Fibroblast of upper back skin (primary cell): ENCODE results near the gene GNG3.
"Not testable (repeated sequence)": the region's sequence is repeated elsewhere in the genome, so short reads cannot be mapped to it uniquely, and the experiment has no call there.

Source experiments
- DNase-seq: peaks from one replicate; pipeline ENCODE4 v3.0.0-alpha.2; 2013

The GNG3 gene

DNA sequence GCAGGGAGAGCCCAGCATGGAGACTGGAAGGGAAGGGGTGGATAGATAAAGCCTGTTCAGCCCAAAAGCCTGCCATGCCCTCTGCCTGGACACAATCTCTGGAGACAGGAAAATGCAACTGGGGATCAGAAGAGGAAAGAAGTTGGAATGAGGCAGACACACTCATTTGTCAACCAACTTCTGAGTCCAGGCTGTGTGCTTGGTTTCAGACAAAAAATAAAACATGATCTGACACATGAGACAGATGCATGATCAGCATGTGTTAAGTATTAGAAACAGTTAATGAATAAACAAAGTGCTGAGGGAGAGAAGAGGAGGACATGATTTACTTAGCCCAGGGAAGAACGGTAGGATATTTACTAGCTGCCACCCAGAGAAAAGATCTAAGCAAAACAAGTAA is 19.0 kb upstream of the GNG3 start:
- DNase-seq: no peak

DNA sequence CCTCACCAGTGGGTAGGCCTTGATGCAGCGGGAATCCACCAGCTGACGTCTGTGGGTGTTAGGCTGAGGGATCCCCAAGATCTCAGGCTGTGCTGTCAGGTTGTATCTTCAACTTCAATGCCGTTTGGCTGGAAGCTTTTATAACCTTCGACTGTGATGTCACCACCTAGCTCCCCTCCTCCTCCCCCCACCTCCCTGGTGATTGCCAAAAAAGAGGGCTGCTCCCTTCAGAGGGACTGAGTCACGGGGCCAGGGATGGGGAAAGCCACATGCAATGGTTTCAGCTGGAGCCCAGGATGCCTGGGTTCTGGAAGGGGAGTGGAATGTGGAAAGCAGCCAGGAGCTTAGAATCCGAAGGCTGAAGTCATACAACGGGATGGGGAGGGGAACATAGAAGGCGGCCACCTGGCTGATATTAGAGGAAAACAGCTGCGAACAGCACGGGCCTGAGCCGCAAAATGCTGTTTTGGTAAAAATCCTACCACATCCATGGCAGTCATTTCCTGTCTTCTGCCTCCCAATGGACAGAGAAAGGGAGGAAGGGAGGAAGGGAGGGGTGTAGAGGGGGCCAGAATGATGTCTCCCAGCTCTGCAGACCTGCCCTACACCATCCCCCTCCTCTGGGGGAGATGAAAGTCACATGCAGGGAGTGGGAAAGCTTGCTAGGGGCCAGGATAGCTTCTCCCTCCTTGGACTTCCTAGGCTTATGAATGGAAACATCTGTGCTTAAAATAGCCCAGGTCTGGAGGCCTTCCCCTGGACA is 17.9 kb upstream of the GNG3 start, which contains the start of gene LRRN4CL:
Gene LRRN4CL, minus strand, starts transcription at position 110 of the 763 bp plus-strand sequence. CDS start 1,022 bp downstream, outside the sequence.
- DNase-seq: peak; percentile 98

DNA sequence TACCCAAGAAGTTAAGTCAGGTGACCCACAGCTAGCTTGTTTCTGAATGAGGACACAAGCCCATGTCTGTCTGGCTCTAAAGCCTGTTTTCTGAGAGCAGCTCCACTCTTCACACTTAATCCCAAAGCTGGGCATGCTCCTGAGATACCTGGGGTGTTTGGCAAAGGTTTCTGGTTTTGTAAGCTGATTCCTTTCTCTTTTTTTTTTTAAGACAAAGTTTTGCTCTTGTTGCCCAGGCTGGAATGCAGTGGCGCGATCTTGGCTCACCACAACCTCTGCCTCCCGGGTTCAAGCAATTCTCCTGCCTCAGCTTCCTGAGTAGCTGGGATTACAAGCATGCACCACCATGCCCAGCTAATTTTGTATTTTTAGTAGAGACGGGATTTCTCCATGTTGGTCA is 13.9 kb upstream of the GNG3 start:
- not testable (repeated sequence) for DNase-seq

DNA sequence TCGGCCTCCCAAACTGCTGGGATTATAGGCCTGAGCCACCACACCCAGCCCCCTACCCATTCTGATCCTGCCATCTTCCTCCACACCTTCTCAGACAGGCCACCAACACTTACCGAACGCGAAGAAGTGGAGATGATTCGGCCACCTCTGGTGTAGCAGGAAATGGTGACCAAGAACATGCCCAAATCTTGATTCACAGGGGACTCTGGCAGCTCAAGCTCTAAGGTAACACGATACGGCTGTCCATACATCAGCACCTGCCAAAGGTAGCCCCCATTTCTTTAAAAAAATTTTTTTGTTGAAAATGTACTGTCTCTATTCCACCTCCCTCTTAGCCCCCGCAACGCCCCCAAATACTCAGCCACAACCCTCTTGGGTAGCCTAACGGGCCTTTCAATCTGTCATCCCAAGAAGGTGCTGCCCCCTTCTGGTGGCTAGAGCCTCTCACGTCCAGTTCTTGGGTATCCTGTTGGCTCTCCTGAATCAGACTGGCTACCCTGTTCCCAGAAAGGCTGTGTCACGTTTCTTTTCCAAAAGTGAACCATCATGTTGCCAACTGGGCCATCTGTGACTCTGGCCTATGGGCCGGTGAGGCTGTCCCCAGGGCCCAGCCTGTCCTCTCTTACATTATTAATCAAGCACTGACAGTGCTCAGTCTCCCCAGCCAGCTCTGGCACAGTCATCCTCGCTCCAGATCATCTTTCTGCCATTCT is 12.9 kb upstream of the GNG3 start:
- peak; percentile 77 for DNase-seq

DNA sequence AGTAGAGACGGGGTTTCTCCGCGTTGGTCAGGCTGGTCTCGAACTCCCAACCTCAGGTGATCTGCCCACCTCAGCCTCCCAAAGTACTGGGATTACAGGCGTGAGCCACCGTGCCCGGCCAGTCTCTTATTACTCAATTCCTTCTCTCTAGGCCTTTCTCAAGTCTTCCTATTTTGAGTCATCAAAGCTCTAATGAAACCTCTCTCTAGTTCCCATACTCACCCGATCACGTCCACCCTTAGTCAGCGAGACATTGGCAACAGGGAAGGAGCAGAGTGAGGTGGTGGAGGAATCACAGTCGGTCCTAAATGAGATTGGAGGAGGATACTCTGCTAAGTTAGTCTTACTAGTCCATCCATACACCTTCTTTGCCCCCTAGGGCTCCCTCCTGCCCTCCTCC is 5.2 kb upstream of the GNG3 start:
- no peak for DNase-seq

DNA sequence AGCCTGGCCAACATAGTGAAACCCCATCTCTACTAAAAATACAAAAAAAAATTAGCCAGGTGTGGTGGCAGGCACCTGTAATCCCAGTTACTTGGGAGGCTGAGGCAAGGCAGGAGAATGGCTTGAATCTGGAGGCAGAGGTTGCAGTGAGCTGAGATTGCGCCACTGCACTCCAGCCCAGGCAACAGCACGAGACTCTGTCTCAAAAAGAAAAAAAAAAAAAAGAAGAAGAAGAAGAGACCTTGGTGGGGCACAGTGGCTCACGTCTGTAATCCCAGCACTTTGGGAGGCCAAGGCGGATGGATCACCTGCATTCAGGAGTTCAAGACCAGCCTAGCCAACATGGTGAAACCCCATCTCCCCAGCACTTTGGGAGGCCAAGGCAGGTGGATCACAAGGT is 3.6 kb upstream of the GNG3 start:
- DNase-seq: not testable (repeated sequence)

DNA sequence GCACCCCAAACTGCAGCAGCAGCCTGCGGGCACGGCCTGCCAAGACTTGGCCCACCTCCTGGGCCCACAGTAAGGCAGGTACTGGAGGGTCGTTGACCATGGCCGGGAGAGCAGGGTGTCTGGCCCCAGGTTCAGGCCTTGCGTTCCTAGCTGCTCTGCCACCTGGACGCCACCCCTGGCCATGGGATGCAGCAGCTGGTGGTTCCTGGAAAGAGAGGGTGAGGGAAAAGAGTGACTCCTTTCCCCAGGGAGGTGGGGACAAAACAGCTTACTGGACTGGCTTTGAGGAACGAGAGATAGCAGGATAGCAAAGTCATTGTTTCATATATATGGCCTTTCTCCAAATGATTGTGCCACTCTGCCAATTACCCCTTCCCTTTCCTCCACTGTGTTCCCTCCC is 2.1 kb upstream of the GNG3 start:
- no peak for DNase-seq

DNA sequence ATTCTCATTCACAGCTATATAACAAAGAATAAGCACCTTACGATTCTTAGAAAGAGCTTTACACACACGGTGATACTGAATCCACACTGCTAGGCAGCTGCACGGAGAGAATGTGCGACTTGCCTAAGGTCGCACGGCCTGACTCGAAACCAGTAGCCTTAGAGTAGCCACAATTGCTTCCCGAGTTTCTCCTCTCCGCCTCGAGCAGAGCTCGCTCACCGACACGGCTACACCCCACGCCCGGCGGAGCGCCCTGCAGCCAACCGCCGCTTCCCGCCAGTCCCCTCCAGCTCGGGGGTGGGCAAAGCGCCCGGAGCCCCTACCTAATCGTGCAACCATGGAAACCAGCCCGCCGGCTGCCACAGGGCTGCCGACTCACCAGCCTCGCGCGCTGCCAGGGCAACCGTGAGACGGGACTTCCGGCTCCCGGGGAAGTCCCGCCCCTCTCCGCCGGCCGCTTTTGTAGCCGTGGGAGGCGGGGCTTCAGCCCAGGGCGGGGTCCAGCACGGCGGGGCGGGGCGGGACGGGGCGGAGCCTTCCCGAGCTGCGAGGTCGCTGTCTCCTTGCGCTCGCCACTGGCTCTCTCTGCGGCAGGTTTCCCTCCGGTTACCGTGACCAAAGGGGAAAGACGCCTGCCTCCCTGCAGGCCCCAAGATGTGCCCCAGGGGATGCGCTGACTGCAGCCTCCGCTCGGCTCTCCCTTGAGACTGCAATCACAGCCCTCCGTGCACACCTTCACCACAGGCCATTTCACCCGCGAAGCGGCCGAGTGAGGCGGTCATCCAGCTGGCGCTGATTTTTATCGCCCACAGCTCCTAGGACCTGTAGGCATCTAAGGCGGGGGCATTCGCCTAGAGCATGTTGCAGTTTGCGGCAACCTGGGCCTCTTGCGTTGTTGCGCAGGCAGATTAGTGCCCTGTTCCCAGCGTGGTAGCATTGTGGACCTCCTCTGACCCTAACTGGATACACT is 1.3 kb upstream of the GNG3 start:
- peak; percentile 94 for DNase-seq

DNA sequence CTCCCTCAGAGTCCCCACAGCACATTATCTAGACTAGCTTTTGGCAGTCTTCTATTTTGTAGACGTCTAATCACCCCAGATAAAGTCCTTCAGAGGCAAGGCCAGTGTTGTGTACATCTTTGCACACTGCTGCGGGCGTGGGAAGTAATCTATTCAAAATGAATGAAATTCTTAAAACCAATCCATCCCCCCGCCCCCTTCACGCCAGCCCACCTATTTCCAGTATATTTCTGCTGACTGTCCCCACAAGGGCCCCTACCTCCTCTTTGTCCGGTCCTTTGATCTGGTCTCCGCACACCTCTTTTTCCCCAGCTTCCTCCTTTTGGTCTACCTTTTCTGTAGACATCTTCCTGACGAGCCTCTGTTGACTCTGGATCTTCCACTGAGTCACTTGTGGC is 627 bp upstream of the GNG3 start:
- no peak for DNase-seq

DNA sequence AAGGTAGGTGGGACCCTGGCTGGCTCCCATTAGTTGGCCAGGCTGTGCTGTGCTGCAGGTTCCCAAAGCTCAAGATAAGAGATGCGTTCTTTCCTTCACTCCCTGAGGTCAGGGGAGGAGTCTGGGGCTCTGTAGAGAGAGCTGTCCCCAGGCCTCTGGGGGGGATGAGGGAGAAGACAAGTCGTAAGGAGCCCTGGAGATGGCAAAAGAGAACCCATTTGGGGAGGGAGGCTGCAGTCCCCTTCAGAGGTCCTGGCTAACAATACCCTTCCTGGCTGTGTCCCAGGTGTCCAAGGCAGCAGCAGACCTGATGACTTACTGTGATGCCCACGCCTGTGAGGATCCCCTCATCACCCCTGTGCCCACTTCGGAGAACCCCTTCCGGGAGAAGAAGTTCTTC is 916 bp downstream of the GNG3 start:
- DNase-seq: no peak

DNA sequence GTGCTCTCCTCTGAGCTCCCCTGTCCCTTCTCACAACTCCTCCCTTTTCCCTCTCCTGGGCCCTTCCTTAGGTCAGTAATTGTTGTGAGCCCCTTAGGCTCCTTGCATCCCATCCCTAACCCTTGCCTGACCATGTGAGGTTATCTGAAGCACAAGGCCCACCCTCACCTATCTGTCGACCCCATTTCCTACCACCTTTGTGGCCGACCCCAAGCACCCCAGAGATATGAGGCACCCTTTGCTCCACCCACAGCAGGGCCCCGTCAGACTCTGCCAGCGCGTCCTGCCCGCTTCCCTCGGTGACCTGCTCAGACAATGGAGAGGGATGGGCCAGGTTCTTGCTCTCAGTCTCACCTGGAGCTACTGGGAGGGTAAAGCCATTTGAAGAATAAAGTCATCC is 1.3 kb downstream of the GNG3 start:
- no peak for DNase-seq

DNA sequence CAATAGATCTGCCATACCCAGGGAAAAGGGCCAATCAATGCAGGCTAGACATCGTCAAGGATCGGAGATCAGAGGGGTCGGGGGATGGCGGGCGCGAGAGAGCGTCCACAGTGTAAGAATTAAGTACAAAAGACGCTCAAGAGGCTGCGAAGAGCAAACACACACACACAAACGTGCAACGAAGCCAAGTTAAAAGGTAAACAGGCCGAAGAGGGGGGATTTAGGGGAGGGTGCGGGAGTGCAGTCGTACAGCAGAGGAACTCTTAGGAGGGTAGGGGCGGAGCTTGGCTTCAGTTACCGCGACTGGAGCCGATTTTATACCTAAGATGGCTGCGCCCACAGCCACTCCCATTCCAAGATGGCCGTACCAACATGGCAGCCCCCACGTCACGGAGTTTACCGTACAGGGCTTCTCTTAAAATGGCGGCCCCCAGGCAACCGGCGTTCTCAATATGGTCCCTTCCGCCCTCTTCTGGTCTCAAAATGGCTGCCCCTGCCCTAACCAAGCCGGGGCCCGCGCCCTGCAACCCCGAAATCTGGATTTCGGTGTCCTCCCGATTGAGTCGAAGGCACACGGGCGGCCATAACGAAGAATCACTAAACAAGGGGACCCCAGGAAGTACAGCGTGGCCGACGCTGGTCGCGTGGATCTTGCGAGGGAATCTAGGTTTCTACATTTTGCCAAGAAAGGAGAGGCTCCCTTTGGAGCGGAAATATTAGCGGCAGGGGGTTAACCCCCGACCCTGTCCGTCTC is 1.9 kb downstream of the GNG3 start:
- DNase-seq: peak; percentile 98

DNA sequence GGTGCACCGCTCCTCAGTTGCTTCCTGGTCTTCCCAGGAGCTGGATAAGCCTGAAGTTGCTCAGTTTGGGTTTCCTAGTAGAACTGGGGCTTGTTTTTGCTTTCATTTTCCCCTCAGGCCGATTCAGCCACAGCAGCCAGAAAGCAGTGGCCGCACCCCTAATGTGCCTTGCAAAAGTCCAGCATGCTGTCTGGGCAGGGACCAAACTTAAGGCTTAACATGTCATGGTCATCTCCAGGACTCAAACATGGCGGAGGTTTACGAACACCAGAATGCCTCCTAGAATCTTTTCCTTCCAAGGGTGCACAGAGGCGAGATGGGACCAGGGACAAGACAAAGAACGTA is 2.5 kb downstream of the GNG3 start:
- DNase-seq: peak; percentile 11

DNA sequence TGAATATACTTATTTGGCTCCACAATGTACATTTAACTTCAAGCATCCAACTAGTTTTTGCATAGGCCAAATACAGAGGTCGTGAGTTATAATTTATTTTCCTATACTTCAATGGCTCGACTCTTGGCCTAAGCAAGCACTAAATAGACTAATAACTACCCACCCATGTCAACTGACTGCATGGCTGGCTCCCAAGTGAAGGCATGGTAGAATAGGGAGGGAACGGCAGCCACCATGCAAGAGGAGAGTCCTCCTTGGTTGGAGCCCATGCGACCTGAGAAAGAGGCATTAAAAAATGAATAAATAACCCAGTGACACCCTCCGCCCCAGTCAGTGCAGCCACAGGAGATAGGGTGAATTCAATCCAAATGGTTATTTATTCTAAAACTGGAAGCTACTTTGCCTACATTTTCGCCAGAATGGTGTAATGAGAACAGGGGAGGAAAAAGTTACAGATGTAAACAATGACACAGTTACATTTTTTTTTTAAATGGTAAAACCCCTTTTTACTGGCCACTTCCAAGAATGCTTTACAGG is 4.9 kb downstream of the GNG3 start:
- DNase-seq: no peak

DNA sequence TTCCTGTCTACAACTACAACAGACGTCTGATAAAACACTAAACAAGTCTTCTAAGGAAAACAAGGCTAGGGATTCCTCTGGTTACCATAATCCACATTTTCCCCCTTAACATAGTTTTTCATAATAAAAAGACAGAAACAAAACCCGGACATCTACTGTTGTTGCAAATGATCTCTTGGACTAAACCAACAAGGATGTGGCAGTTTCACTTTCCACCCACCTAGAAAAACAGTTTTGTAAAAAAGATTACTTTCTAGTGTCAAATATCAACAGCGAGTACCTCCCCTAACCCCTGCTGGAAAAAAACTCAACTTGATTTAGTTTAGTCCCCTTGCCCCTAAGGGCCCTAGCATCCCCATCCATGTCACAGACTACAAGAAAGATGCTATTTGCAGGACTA is 5.4 kb downstream of the GNG3 start:
- DNase-seq: no peak

DNA sequence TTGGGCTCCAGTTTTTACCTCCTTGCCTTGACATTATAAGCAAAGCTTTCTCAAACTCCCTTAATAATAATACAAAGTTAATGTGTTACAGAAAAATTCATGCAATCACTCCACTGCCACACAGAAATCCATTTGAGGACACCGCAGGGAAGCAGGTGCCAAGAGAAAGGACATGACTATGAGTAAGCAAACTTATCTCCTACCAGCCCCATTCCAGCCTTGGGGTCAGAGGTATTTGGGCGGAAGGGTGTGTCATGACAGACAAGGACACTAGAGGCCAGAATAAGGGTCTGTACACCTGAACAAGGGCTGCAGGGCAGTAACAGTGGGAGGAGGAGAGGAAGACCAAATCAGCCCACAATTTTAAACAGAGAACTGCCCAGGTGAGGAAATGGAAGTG is 5.9 kb downstream of the GNG3 start:
- no peak for DNase-seq

DNA sequence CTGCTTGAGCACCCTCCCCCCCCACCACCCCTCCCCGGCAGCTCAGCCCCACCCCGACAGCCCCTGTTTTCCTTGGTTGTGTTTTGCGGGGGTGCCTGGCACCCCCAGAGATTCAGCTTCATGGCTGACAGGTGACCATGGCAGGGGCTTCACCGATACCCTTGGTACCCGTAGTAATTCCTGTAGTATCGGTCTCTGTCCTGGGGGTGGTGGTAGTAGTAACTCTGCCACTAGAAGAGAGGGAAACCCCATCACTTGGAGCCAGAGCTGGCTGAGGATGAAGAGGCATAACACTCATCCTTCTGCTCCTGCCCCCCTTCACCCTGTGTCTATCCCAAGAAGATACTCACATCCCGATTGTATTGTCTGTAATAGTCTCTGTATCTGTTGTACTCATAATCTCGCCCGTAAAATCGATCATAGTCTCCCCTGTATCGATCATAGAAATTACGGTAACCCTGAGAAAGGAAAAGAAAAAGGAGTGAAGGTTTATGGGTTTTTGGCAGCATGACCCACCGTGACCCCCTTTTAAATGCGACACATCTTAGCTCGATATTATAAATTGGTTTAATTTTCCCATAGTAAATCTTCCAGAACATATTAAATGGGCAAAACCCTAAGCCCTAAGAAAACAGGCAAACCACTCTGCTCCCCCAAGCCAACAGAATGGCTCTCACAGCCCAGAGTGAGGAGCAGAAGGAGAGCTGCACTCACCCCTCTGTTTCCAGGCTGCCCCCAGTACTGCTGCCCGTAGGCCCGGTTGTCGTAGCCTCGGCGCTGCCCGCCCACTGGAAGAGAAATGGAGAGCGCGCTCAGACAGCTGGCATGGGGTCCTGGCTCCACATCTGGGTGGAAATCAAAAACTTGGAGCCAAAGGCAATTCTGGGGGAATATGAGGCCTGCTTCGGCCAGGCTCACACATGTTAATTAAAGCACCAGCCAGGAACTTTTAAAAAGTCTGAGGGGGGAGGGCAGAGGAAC is 8.0 kb downstream of the GNG3 start:
- DNase-seq: no peak

DNA sequence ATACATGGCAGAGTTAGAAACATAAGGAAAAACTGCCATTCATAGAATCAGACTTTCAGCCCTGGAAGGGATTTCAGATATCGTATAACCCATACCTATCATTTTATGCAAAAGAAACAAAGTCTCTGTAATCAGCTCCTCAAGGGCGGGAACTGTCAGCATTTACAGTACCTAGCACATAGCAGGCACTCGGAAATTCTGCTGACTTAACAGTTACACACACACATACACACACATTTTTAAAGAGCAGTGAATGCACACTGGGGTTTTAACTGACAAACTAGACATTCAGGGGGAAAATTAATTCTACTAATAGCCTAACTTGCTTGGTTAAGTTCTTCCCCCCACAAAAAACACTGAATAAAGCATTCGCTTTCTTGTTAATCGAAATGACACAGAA is 8.7 kb downstream of the GNG3 start:
- DNase-seq: no peak

DNA sequence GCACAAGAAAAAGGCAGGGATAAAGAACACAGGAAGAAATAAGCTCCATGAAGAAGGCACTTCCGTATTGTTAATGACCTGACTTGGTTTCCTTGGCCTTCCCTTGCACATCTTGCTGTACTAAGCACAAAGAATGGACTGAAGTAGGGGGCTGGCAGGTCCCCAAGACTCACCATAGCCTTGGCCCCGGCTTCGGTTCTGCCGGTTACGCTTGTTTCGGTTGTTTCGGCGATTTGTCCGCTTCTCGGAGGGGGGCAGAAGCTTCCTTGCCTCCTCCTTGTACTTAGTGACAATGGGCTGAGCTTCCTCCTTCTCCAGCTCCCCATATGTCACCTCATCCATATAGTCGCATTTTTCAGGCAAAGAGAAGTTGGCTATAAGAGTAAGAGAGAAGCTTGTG is 9.3 kb downstream of the GNG3 start:
- no peak for DNase-seq

DNA sequence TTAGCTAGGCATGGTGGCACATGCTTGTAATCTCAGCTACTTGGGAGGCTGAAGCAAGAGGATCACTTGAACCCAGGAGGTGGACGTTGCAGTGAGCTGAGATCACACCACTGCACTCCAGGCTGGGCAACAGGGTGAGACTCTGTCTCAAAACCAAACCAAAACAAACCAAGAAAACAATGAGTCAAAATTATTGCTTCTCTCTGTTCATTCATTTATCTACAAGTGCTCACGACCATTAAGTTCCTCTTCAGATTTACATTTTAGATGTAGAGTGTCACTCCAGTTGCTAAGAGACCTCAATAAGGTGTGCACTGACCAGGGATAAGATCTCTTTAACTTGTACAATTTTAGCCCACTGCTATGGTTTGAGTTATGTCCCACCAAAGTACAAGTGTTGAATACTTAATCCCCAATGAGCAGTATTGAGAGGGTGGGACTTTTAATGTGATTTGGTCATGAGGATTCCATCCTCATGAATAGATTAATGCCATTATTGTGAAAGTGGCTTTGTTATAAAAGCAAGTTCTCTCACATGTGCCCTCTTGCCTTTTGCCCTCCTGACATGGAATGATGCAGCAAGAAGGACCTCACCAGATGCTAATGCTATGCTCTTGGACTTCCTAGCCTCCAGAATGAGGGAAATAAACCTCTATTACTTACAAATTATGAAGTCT is 12.0 kb downstream of the GNG3 start:
- DNase-seq: no peak

DNA sequence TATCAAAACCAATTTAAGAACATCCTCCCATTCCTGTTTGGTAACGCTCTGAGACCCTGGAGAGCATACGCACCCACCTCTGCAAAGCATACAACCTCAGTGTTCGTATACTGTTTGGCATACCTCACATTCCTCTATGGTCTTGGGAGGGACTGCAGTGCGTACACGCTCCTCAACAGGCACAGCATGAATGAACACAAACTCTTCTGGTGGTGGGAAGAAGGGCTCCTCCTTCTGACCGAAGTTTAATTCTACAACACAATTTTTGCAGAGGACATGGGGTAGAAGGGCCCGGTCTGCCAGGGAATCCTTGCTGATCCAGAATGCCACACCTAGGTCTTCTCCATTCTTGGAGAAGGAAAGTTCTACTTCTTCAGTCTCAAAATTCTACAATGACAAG is 14.5 kb downstream of the GNG3 start:
- DNase-seq: peak; percentile 53
